ENCODE measurements around the gene CNTNAP4.

Gene CNTNAP4

DNA sequence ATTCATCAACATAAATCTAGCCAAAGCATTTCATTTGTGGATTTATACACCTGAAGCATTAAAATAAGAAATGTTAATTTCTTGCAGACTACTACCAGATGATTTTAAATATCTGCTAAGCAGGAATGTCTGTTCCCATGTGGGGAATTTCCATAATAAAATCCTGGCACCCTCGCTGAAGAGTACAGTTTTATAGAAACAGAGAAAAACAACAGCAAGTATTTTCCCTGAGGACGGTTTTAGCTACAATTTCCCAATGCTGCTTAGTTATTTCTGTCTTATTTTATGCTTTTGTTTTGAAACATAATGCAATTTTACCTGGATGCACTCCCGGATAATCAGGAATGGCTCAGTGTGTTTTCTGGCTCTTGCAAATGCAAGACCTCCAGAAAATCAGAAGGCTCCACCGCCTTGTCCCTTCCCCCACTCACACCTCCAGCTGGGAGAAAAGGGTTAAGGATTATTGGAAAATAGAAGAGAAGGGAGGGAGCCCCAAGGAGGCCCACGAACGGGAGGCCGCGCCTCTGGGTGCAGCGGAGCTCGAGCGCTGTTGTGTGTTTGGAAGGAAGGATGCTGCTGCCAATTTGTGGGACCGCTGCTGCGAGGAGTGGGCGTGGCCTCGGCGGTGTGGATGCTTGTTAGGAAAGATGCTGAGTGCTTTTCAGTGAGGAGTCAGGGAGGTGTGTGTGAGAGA is at the start of gene CNTNAP4:
Gene CNTNAP4 (plus strand): TSS at position 657 of the 694 bp plus-strand sequence. CDS start 262 bp downstream, outside the sequence.
- DNase-seq (ENCODE audit: low read depth) = peak; percentile 14
- TF ChIP-seq, protein P1, sequence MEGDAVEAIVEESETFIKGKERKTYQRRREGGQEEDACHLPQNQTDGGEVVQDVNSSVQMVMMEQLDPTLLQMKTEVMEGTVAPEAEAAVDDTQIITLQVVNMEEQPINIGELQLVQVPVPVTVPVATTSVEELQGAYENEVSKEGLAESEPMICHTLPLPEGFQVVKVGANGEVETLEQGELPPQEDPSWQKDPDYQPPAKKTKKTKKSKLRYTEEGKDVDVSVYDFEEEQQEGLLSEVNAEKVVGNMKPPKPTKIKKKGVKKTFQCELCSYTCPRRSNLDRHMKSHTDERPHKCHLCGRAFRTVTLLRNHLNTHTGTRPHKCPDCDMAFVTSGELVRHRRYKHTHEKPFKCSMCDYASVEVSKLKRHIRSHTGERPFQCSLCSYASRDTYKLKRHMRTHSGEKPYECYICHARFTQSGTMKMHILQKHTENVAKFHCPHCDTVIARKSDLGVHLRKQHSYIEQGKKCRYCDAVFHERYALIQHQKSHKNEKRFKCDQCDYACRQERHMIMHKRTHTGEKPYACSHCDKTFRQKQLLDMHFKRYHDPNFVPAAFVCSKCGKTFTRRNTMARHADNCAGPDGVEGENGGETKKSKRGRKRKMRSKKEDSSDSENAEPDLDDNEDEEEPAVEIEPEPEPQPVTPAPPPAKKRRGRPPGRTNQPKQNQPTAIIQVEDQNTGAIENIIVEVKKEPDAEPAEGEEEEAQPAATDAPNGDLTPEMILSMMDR (conservative IDR thresholded peaks at IDR 0.05; ENCODE audit: control insufficient read depth, insufficient read depth, low read depth, low read length) = no peak
- H3K4me3 ChIP-seq (ENCODE audit: control insufficient read depth, low read depth, low read length) = no peak within 1 kb of the TSS

DNA sequence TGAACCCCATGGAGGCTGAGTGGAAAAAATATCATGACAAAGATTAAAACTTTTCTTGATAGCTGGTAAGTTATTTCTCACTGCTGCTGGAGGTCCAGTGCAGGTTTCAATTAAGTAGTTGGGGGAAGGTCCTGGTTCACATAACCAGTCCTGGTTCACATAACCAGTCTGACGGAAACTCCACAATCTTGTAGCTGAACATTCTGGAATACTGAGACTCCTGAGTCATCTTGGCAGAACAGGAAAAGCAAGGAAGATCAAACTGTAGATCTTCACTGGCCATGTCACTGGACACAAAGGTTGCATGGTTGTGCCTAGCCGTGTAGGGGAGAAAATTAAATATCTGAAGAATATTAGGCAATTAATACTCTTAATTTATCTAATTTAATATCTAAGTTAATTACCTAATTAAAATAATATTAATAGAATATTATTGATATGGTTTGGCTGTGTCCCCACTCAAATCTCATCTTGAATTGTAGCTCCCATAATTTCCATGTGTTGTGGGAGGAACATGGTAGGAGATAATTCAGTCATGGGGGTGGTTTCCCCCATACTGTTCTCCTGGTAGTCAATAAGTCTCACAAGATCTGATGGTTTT is 48.6 kb upstream of the CNTNAP4 start:
- no peak for DNase-seq (ENCODE audit: low read depth)
- TF ChIP-seq, protein P1 (conservative IDR thresholded peaks at IDR 0.05; ENCODE audit: control insufficient read depth, insufficient read depth, low read depth, low read length) = no peak
- no peak overlapping the region for H3K4me3 ChIP-seq (ENCODE audit: control insufficient read depth, low read depth, low read length)

DNA sequence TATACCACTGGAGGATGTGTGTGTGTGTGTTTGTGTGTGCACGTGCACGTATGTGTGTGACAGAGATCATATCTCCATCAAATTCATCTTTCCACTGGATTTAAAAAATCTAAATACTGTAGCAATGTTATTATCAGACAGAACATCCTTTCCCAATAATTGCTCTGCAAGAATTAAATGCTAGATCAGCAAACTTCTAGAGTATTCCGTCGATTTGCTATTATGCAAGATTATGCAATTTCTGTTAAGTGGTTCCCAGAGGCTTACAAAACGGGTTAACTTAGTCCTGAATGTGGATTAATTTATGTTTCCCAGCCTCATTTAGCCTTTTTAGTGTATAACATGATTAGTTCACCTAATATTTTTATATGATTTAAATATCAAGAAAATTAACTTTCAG is 44.5 kb upstream of the CNTNAP4 start:
- TF ChIP-seq, protein P1 (conservative IDR thresholded peaks at IDR 0.05; ENCODE audit: control insufficient read depth, insufficient read depth, low read depth, low read length) = no peak
- H3K4me3 ChIP-seq (ENCODE audit: control insufficient read depth, low read depth, low read length) = no peak overlapping the region
- DNase-seq (ENCODE audit: low read depth) = peak; percentile 6

DNA sequence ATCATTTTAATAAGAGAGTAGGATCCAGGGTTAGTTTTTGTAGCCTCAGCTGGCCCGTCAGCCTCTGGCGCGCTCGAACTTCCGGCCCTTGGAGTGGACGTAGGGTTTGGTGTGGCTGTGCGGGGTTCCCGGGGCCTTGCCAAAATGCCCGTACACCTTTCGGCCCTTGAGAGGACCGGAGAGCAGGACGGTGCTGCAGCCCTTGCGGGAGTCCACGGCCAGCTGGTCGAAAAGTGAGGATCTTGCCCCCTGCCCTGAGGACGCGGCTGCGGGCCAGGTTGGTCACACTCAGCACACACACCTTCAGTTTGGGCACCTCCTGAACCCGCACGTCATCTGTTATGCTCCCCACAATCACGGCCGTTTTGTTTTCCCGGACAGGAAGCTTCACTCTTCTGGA is 42.2 kb upstream of the CNTNAP4 start:
- no peak overlapping the region for H3K4me3 ChIP-seq (ENCODE audit: control insufficient read depth, low read depth, low read length)
- TF ChIP-seq, protein P1 (conservative IDR thresholded peaks at IDR 0.05; ENCODE audit: control insufficient read depth, insufficient read depth, low read depth, low read length) = no peak

DNA sequence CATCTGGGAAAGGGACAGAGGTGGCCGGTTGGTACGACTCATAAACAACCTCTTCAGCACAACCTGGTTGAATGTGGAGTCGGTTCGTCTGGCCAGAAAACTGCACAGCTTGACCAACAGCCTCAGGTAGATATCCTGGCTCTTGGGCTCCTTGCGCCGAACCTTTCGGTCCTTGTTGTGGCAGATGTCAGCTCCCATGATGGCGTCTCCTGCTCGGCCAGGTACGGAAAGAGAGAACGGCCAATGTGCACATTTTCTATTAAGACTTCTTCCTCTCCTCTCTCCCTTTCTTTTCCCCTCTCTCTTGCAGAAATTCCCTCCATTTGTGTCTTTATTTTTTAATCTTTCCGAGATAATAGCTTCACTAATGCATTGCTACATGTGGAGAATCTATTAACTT is 41.8 kb upstream of the CNTNAP4 start:
- DNase-seq (ENCODE audit: low read depth) = no peak
- no peak overlapping the region for H3K4me3 ChIP-seq (ENCODE audit: control insufficient read depth, low read depth, low read length)
- TF ChIP-seq, protein P1 (conservative IDR thresholded peaks at IDR 0.05; ENCODE audit: control insufficient read depth, insufficient read depth, low read depth, low read length) = no peak

More for the DNA sequence above, 42.2 kb upstream of the CNTNAP4 start:
- no peak for DNase-seq (ENCODE audit: low read depth)

DNA sequence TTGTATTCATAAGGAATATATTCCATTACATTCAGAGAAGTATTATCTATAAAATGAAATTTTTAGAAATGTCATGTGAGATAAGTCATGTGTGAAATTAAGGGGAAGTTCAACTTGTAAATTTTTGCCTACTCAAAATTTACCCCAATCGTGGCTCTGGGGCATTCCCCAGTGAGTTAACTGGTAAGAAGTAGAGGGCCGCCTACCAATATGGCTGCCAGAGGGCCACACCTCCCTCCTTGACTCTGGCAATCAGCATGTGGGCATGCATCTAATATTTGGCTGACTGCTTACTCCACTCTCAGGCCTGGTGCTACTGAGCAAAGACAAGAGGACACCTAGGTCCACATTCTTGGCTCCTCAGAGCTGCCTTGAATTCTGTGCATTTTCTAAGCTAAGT is 39.7 kb upstream of the CNTNAP4 start:
- TF ChIP-seq, protein P1 (conservative IDR thresholded peaks at IDR 0.05; ENCODE audit: control insufficient read depth, insufficient read depth, low read depth, low read length) = no peak
- H3K4me3 ChIP-seq (ENCODE audit: control insufficient read depth, low read depth, low read length) = no peak overlapping the region
- no peak for DNase-seq (ENCODE audit: low read depth)

Data from fibroblast of mammary gland (primary cell).